Duodenal mucosa (tissue), 2 donors: ENCODE measurements around the gene RASGRF2.

Source experiments
- H3K27ac ChIP-seq: one replicate; pipeline ENCODE4 v1.7.0; 2013; ENCODE audit warnings: low read depth, low read length
- H3K27me3 ChIP-seq, 2 donors: one replicate each; pipeline ENCODE4 v1.7.0; 2013; ENCODE audit warnings: low read length in 2 of 2, control low read depth in 1 of 2; ENCODE audit not compliant: insufficient read depth in 2 of 2, control insufficient read depth in 1 of 2
- H3K36me3 ChIP-seq, 2 donors: one replicate each; pipeline ENCODE4 v1.7.0; 2013; ENCODE audit warnings: low read length in 2 of 2, control low read depth in 1 of 2; ENCODE audit not compliant: insufficient read depth in 2 of 2, control insufficient read depth in 1 of 2
- H3K4me1 ChIP-seq, 2 donors: one replicate each; pipeline ENCODE4 v1.7.0; 2013; ENCODE audit warnings: low read length in 2 of 2, control low read depth in 1 of 2; ENCODE audit not compliant: insufficient read depth in 2 of 2, control insufficient read depth in 1 of 2
- H3K4me3 ChIP-seq, 2 donors: one replicate each; pipeline ENCODE4 v1.7.0; 2013; ENCODE audit warnings: low read length in 2 of 2, low read depth in 1 of 2
- H3K9ac ChIP-seq, 2 donors: one replicate each; pipeline ENCODE4 v1.7.0; 2013; ENCODE audit warnings: low read length in 2 of 2, low read depth in 1 of 2
- H3K9me3 ChIP-seq, 2 donors: one replicate each; pipeline ENCODE4 v1.7.0; 2013; ENCODE audit warnings: low read length in 2 of 2, control low read depth in 1 of 2; ENCODE audit not compliant: control insufficient read depth in 1 of 2

Gene RASGRF2

DNA sequence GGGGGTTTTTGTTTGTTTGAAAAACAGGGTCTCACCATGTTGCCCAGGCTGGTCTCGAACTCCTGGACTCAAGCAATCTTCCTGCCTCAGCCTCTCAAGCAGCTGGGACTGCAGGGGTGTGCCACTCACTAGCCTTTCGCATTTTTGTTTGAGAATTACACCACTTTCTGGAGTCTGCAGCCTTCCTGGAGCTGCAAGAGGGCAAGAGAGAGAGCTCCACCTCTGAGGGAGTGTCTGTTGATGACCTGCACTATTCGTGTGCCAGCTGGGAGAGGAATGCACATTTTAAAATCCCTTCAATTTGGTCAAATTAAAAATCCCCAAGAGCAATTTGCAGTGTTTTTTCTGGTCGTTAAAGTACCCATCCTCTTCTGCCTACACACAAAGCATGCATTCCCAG is 267.9 kb downstream of the RASGRF2 start:
- H3K4me1 ChIP-seq: peaks cover 2 to 5% of the 10 kb centered on the region in 2 donors
- no peak overlapping the region for H3K27ac ChIP-seq
- no peak overlapping the region for H3K9ac ChIP-seq
- no peaks in the 10 kb centered on the region for H3K27me3 ChIP-seq
- H3K4me3 ChIP-seq: no peak overlapping the region
- no peaks in the 10 kb centered on the region for H3K9me3 ChIP-seq
- H3K36me3 ChIP-seq: no peaks in the 10 kb centered on the region

GRCh38 chr5:81230416-81230815 is 270.3 kb downstream of the RASGRF2 start:
- no peak overlapping the region for H3K27ac ChIP-seq
- no peaks in the 10 kb centered on the region for H3K36me3 ChIP-seq
- H3K4me3 ChIP-seq: no peak overlapping the region
- peaks cover 7 to 9% of the 10 kb centered on the region in 2 donors for H3K4me1 ChIP-seq
- no peaks in the 10 kb centered on the region for H3K27me3 ChIP-seq
- H3K9me3 ChIP-seq: no peaks in the 10 kb centered on the region
- no peak overlapping the region for H3K9ac ChIP-seq

DNA sequence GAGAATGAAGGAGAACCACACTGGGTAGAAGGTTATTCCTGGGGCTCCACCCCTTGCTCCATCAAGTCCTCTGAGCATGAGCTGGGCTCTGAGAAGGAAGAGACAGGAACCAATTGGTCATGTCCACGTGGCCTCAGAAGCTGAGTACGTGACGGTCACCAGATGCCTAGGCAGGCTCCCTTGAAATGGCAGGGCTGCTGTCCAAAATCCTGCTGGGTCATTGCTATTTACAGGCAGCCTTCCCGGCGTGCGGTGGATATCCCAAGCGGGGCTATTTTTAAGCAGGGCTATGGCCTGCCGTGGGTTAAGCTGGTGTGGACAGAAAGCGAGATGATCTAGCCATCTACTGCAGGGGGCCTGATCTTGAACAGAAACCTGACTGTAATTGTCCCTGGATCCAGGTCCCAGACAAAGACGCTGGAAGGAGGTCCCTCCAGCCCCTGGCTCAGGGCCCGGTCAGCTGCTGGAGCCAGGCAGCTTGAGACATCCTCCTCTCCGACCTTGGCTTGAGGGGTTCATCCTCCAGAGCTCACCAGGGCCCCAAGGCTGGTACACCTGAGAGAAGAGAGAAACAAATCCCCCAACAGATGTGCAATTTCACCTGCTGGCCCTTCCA is 272.4 kb downstream of the RASGRF2 start:
- Histone ChIP-seq H3K36me3 (no peaks in the 10 kb centered on the region), H3K9ac (peak overlapping the region in 1 of 2 donors; percentile 38), H3K27me3 (no peaks in the 10 kb centered on the region), H3K4me1 (peaks cover 7 to 9% of the 10 kb centered on the region in 2 donors), H3K4me3 (peak overlapping the region; percentile 50 to 62), H3K27ac (no peak overlapping the region), H3K9me3 (no peaks in the 10 kb centered on the region)

GRCh38 chr5:81233080-81233634 is 273.0 kb downstream of the RASGRF2 start, which contains the start of gene CKMT2:
CKMT2 (plus strand) TSS chr5:81233322; CDS start chr5:81251133, 17,811 bp downstream.
- H3K9me3 ChIP-seq: no peaks in the 10 kb centered on the region
- peak within 1 kb of the TSS; percentile 29 to 38 for H3K9ac ChIP-seq
- no peaks in the 10 kb centered on the region for H3K36me3 ChIP-seq
- H3K27ac ChIP-seq: no peak within 1 kb of the TSS
- peaks cover 7 to 9% of the 10 kb centered on the region in 2 donors for H3K4me1 ChIP-seq
- peak within 1 kb of the TSS; percentile 50 to 62 for H3K4me3 ChIP-seq
- H3K27me3 ChIP-seq: no peaks in the 10 kb centered on the region

GRCh38 chr5:81234299-81234698 is 274.1 kb downstream of the RASGRF2 start:
- H3K9ac ChIP-seq: no peak overlapping the region
- no peak overlapping the region for H3K27ac ChIP-seq
- no peak overlapping the region for H3K4me3 ChIP-seq
- no peaks in the 10 kb centered on the region for H3K27me3 ChIP-seq
- H3K36me3 ChIP-seq: no peaks in the 10 kb centered on the region
- no peaks in the 10 kb centered on the region for H3K9me3 ChIP-seq
- H3K4me1 ChIP-seq: peaks cover 7 to 9% of the 10 kb centered on the region in 2 donors

DNA sequence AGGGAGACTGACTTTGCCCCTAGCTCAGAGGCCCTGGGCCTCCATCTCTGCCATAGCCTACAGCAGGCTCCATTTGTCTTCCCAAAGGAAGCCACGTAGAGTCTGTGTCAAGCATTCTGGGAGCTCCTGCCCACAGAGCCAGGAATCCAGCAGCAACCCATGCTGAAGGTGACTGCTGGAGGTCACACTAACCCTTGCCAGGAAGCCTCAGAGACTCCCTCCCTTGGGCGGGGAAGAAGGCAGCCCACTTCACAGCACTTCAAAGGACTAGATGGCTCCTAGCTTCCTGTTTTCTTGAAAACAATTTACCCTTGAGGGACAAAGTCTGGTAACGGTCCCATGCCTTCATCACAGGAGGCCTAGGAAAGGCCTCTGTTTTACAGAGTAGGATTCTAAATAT is 274.6 kb downstream of the RASGRF2 start:
- no peaks in the 10 kb centered on the region for H3K27me3 ChIP-seq
- H3K27ac ChIP-seq: no peak overlapping the region
- no peaks in the 10 kb centered on the region for H3K36me3 ChIP-seq
- no peak overlapping the region for H3K4me3 ChIP-seq
- H3K9ac ChIP-seq: no peak overlapping the region
- H3K9me3 ChIP-seq: no peaks in the 10 kb centered on the region
- peaks cover 7 to 9% of the 10 kb centered on the region in 2 donors for H3K4me1 ChIP-seq

GRCh38 chr5:81235287-81236072 is 275.3 kb downstream of the RASGRF2 start:
- H3K4me1 ChIP-seq: peaks cover 7 to 9% of the 10 kb centered on the region in 2 donors

GRCh38 chr5:81238460-81238859 is 278.3 kb downstream of the RASGRF2 start:
- Histone ChIP-seq H3K9ac (no peak overlapping the region), H3K4me3 (no peak overlapping the region), H3K4me1 (peaks cover under 1 to 1% of the 10 kb centered on the region in 2 donors), H3K27ac (no peak overlapping the region), H3K36me3 (no peaks in the 10 kb centered on the region), H3K27me3 (no peaks in the 10 kb centered on the region), H3K9me3 (no peaks in the 10 kb centered on the region)

More at GRCh38 chr5:81235287-81236072, 275.3 kb downstream of the RASGRF2 start:
- H3K36me3 ChIP-seq: no peaks in the 10 kb centered on the region
- H3K27me3 ChIP-seq: no peaks in the 10 kb centered on the region
- H3K27ac ChIP-seq: no peak overlapping the region
- H3K9me3 ChIP-seq: no peaks in the 10 kb centered on the region
- no peak overlapping the region for H3K4me3 ChIP-seq
- no peak overlapping the region for H3K9ac ChIP-seq

GRCh38 chr5:81239613-81240012 is 279.4 kb downstream of the RASGRF2 start:
- no peak overlapping the region for H3K4me3 ChIP-seq
- H3K36me3 ChIP-seq: no peaks in the 10 kb centered on the region
- no peaks in the 10 kb centered on the region for H3K9me3 ChIP-seq
- H3K27me3 ChIP-seq: no peaks in the 10 kb centered on the region
- H3K9ac ChIP-seq: no peak overlapping the region
- H3K4me1 ChIP-seq: no peaks in the 10 kb centered on the region
- no peak overlapping the region for H3K27ac ChIP-seq

DNA sequence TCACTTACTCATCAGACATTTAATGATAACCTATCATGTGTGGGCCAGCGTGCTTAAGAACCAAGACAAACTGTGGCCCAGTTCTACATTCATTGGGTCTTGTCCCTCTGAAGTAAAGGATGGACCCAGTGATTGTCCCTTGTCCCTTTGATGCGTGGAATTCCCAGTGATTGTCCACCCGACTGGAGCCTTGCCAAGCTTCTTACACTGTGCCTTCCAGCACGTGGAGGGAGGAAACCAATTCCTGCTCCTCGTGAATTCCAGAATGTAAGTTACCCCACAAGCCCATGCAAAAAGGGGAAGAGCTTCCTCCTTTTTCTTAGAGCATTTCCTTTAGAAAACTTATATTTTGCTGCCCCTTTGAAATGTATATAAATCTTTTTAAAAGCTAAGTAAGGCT is 280.8 kb downstream of the RASGRF2 start:
- H3K4me3 ChIP-seq: no peak overlapping the region
- H3K9ac ChIP-seq: no peak overlapping the region
- no peaks in the 10 kb centered on the region for H3K27me3 ChIP-seq
- H3K27ac ChIP-seq: no peak overlapping the region
- H3K4me1 ChIP-seq: no peaks in the 10 kb centered on the region
- no peaks in the 10 kb centered on the region for H3K36me3 ChIP-seq
- no peaks in the 10 kb centered on the region for H3K9me3 ChIP-seq
